Pons (tissue), 1 donor: ENCODE results near the gene CCDC124.

Experiments
- DNase-seq: peaks from one replicate; pipeline ENCODE4 v3.0.0-alpha.2; 2016; ENCODE audit warnings: low spot score

CCDC124 gene

GRCh38 chr19:17936379-17936778 lies 3.6 kb downstream of the CCDC124 start:
- DNase-seq = no peak

DNA sequence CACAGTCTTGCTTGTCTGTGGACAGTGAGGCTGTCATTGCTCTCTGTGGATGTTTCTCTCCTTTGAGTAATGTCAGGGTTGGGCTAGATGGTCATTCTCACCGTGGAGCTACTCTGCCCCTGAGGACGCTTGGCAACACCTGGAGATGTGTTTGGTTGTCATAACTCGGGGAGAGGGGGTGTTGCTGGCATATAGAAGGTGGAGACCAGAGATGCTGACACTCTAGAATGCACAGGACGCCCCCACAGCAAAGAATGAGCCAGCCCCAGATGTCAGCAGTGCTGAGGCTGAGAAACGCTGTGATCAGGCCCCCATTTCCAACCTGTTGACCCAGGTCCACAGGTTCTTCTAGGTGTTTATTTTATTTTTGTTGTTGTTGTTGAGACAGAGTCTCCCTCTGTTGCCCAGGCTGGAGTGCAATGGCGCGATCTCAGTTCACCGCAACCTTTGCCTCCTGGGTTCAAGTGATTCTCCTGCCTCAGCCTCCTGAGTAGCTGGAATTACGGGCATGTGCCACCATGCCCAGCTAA lies 4.6 kb downstream of the CCDC124 start:
- DNase-seq = no peak

DNA sequence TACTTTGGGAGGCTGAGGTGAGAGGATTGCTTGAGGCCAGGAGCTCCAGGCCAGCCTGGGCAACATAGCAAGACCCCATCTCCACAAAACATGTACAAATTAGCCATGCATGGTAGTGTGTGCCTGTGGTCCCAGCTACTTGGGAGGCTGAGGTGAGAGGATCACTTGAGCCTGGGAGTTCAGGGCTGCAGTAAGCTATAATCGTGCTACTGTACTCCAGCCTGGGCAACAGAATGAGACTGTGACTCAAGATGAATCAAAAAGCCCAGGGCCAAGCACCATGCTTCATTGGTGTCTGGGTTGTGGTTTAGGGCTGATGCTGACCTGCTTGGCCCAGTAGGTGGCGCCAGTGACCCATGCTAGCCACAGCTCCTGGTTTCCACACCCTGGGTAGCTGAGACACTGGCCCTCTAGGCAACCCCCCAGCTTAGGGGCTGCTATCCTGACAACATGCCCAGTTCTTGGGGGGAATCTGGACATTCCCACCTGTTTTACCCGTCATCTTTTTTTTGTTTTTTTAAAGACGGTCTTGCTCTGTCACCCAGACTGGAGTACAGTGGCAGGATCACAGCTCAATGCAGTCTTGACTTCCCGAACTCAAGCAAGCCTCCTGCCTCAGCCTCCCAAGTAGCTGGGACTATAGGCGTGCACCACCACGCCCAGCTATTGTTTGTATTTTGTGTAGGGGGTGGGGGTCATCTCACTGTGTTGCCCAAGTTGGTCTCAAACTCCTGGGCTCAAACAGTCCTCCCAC lies 5.5 kb downstream of the CCDC124 start:
- DNase-seq = peak; percentile 46

GRCh38 chr19:17942181-17942580 lies 9.4 kb downstream of the CCDC124 start:
- no peak for DNase-seq

DNA sequence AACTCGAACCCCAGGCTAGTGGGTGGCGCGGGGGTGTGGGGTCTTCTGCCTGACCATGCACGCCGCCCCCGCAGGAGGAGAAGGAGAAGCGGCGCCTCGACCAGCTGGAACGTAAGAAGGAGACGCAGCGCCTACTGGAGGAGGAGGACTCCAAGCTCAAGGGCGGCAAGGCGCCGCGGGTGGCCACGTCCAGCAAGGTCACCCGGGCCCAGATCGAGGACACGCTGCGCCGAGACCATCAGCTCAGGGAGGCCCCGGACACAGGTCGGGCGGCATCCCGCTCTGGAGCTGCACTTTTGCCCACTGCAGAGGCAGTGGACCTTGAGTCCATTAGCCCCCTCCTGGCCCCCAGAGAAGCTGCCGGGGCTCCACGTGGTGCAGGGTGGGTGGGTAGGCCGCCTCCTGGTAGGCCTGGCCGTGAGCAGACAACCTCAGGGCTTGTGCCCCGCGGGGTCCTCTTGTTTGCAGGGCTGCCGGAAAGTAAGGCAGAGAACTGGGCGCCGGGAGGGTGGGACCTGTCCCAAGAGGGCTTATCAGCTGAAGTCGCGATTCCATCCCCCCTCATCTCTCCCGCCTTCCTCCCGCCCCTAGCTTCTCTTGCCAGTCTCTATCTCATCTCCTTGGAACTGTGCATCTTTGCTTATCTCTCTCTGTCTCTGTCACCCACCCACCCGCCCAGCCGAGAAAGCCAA lies 9.9 kb downstream of the CCDC124 start:
- no peak for DNase-seq

- DNase-seq = no peak
Measured at GRCh38 chr19:17943274-17944221, 10.7 kb downstream of the CCDC124 start.

DNA sequence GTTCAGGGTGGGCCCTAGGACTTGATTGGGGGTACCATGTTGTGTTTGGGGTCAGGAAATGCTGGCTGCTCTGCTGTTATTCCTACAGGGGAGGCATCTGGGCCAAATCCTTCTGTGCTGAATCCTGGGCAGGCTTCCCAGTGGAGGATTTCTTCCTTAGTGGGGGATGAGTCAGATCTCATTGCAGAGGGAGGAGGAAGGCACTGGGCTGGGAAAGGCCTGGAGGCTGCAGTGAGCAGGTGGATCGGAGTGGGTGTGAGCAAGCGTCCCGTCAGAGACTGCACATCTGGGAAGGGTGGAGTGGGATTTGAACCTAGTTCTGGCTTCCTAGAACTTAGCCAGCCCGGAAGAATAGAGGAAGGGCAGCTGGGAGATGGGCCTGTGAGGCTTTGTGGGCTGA lies 11.5 kb downstream of the CCDC124 start:
- no peak for DNase-seq

GRCh38 chr19:17946965-17947784 lies 14.4 kb downstream of the CCDC124 start:
- DNase-seq = peak; percentile 13

- DNase-seq = peak; percentile 90
Measured at GRCh38 chr19:17947815-17948513, 15.1 kb downstream of the CCDC124 start.

DNA sequence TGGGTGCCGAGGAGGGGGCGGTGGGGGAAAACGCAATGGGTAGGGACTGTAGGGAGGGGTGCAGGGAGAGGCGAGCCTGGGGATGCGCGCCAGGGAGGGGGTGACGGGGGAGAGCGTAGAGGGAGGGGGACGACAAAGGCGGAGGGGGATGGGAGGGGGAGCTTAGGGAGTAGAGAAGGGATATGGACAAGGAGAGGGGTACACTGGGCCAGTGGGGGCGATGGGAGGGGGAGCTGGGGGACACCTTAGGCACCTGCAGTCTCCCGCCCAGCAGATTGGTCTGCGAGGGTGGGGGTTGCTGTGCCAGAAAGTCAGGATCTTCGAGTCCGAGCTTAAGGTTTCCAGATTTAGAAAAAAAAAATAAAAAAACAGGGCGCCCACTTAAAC lies 15.7 kb downstream of the CCDC124 start:
- DNase-seq = no peak

GRCh38 chr19:17948931-17949930 lies 16.4 kb downstream of the CCDC124 start:
- no peak for DNase-seq

- no peak for DNase-seq
Measured at GRCh38 chr19:17949956-17950309, 17.1 kb downstream of the CCDC124 start.

GRCh38 chr19:17950310-17951156 lies 17.7 kb downstream of the CCDC124 start:
- DNase-seq = no peak

GRCh38 chr19:17951157-17951989 lies 18.6 kb downstream of the CCDC124 start:
- no peak for DNase-seq

GRCh38 chr19:17951990-17952976 lies 19.5 kb downstream of the CCDC124 start:
- DNase-seq = no peak

DNA sequence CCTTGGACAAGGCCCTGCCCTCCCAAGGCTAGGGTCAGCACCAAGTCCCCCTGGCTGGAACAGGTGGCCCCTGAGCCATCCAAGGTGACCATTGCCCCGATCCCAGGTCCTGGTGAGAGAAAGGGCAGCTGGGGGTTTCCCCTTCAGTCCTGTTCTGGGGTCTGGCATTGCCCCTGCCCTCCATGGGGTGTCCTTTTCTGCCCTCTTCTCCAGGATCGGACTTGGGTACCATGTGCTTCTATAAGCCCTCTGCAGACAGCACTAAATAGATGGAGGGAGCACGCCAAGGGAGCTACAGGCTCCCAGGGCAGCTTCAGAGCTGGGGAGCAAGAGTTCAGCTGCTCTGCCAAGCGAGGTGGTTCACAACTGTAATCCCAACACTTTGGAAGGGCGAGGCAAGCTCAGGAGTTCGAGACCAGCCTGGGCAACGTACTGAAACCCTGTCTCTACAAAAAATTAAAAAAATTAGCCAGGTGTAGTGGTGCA lies 20.5 kb downstream of the CCDC124 start:
- no peak for DNase-seq
